OCI-LY7 (cell line): Measurements from ENCODE around the gene CALN1.

Experiments
- EZH2phosphoT487 ChIP-seq: fragments of 200-600 bp; sonication (generic); IDR thresholded peaks from 2 replicates; pipeline ENCODE4 v1.6.1; 2018; ENCODE audit warnings: low read depth, borderline replicate concordance, mild to moderate bottlenecking, mixed run types, antibody characterized with exemption, low read length, moderate library complexity, mixed read lengths
- TF ChIP-seq, protein P1 (sequence below): fragments of 200-600 bp; sonication (generic); conservative IDR thresholded peaks from 2 replicates; pipeline ENCODE4 v1.5.1; 2014; ENCODE audit warnings: mild to moderate bottlenecking, antibody characterized with exemption, low read length, moderate library complexity, mixed read lengths

DNA sequence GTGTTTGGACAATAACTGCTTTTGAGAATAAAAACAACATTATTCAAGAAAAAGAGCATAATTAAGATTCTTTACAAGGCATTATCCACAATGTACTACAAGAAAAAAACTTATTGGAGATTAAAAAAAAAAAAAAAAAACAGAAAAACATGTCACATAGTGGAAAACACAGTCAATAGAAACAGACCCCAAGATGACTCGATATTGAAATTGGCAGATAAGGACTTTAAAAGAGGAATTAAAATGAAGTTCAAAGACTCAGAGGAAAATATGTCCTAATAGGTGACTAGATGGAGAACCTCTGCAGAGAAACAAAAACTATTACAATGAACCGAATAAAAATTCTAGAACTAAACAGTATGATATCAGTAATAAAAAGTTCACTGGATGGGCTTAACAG, 248.9 kb downstream of the CALN1 start:
- TF ChIP-seq, protein P1, sequence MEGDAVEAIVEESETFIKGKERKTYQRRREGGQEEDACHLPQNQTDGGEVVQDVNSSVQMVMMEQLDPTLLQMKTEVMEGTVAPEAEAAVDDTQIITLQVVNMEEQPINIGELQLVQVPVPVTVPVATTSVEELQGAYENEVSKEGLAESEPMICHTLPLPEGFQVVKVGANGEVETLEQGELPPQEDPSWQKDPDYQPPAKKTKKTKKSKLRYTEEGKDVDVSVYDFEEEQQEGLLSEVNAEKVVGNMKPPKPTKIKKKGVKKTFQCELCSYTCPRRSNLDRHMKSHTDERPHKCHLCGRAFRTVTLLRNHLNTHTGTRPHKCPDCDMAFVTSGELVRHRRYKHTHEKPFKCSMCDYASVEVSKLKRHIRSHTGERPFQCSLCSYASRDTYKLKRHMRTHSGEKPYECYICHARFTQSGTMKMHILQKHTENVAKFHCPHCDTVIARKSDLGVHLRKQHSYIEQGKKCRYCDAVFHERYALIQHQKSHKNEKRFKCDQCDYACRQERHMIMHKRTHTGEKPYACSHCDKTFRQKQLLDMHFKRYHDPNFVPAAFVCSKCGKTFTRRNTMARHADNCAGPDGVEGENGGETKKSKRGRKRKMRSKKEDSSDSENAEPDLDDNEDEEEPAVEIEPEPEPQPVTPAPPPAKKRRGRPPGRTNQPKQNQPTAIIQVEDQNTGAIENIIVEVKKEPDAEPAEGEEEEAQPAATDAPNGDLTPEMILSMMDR: no peak
- TF ChIP-seq EZH2phosphoT487: no peak
